Lung (tissue), 13 donors: ENCODE measurements around the gene MSI1. TPM values are rescaled to one million over a fixed set of nuclear protein-coding genes. Genes with fewer than 3 reads are reported as not detected.

ENCODE experiments used
- ATAC-seq: fragments of 200-7000 bp; cut with Tn5 transposase; one replicate; pipeline ENCODE4 v1.9.1; 2020; ENCODE audit warnings: moderate number of reproducible peaks; ENCODE audit not compliant: insufficient read depth, low FRiP score
- DNase-seq, 3 donors: peaks; one replicate each; pipeline ENCODE4 v3.0.0-alpha.2; 2013 to 2017
- H3K27ac ChIP-seq, 2 donors: one replicate each; pipeline ENCODE4 v1.5.1; 2013; ENCODE audit warnings: mild to moderate bottlenecking in 2 of 2, moderate library complexity in 2 of 2, control low read depth in 1 of 2, inconsistent platforms in 1 of 2, low read depth in 1 of 2, low read length in 1 of 2
- H3K27me3 ChIP-seq, 3 donors: one replicate each; pipeline ENCODE4 v1.5.1; 2013; ENCODE audit warnings: low read length in 2 of 3; ENCODE audit not compliant: control insufficient read depth in 3 of 3, insufficient read depth in 3 of 3
- H3K36me3 ChIP-seq, 4 donors: one replicate each; pipeline ENCODE4 v1.5.1; 2013; ENCODE audit warnings: low read length in 4 of 4, mild to moderate bottlenecking in 1 of 4, moderate library complexity in 1 of 4; ENCODE audit not compliant: control insufficient read depth in 4 of 4, insufficient read depth in 4 of 4
- H3K4me1 ChIP-seq, 5 donors: one replicate each; pipeline ENCODE4 v1.5.1; 2013; ENCODE audit warnings: low read length in 5 of 5, mild to moderate bottlenecking in 2 of 5, moderate library complexity in 1 of 5; ENCODE audit not compliant: control insufficient read depth in 5 of 5, insufficient read depth in 5 of 5
- H3K4me3 ChIP-seq: one replicate; pipeline ENCODE4 v1.5.1; 2013; ENCODE audit warnings: mild to moderate bottlenecking, control low read depth, moderate library complexity
- H3K9ac ChIP-seq, 2 donors: one replicate each; pipeline ENCODE4 v1.5.1; 2013; ENCODE audit warnings: low read length in 2 of 2, control low read depth in 1 of 2; ENCODE audit not compliant: insufficient read depth in 1 of 2
- H3K9me3 ChIP-seq, 4 donors: one replicate each; pipeline ENCODE4 v1.5.1; 2013; ENCODE audit warnings: low read length in 3 of 4, mild to moderate bottlenecking in 1 of 4, moderate library complexity in 1 of 4; ENCODE audit not compliant: control insufficient read depth in 4 of 4, insufficient read depth in 3 of 4
- WGBS, 2 donors: extraction: QIAGEN DNeasy Blood & Tissue Kit; methylation state at CpG; one replicate each; pipeline ENCODE4 v1.1.7; 2013; 5-methylcytosine and 5-hydroxymethylcytosine counted together
- polyA plus RNA-seq, 2 donors: library from polyadenylated mRNA; stranded (reverse); fragments of 200-250 nt; gene quantifications; one replicate each; pipeline ENCODE4 v1.2.1, GENCODE V29; 2013
- small RNA-seq: library from RNA; depleted of rRNA; stranded (forward); fragments of <200 nt; gene quantifications from one replicate; pipeline ENCODE3, GENCODE V24; 2014; ENCODE audit warnings: low replicate concordance
- total RNA-seq, 2 donors: library from RNA; depleted of rRNA in 1 of 2; stranded (reverse); fragments of >200 nt in 1 of 2; gene quantifications; one replicate each; pipeline ENCODE4 v1.2.1, GENCODE V29; 2014 to 2021
- TF ChIP-seq, protein P1 (sequence below): IDR thresholded peaks from 2 replicates; pipeline ENCODE4 v1.5.1; 2012; ENCODE audit warnings: mild to moderate bottlenecking; ENCODE audit errors: control extremely low read depth, extremely low read depth
- donor health status: control.
- donor health status: control.
- donor health status: Bipolar disorder and iron deficiency.
- donor health status: healthy.
- donor health status: DM: yes; HTN: yes; CAD: no.

The MSI1 gene
- total and polyA plus RNA-seq, 4 donors, result 0.18 to 3.5 (median 0.58) TPM

DNA sequence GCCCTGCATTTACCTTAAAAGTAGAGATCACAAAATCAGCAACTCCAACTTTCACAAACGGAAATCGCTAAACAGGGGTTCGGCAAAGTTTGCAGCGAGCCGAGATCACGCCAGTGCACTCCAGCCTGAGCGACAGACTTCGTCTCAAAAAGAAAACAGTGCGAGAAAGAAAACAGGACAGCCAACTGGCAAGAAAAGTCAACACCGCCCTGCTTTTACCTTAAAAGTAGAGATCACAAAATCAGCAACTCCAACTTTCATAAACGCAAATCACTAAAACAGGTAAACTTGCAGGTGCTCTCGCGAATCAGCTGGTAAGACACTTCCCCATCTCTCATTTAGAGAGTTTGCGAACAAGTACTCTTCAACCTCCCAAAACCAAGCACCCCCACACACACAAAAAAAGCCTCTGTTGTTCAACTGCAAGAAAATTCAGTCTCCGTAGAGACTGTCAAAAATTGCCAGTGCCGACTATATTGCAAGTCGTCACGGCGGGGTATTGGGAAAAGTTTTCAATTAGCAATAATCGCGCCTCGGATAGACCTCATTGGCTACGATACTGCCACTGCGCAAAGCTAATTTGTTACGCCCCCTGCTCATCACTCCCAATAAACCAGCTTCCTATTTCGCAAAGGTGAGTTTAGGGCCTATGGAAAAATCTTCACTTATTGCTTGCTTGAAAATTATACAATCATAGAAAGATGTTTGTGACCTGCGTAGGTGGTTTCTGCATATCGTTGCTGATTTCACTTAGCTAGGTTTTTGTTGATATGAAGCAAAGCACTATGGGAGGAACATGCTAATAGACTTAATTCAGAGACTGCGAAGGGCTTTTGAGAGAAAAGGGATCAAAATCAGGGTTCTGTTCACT is 76.1 kb downstream of the MSI1 start, which contains the start of gene RNU4-1:
Gene RNU4-1, minus strand, starts transcription at position 577 of the 871 bp plus-strand sequence.
- Histone ChIP-seq H3K9ac (peak within 1 kb of the TSS; percentile 98 to 100), H3K4me3 (peak within 1 kb of the TSS; percentile 45), H3K27ac (peak within 1 kb of the TSS; percentile 97 to 98), H3K27me3 (no peaks in the 10 kb centered on the region), H3K36me3 (no peaks in the 10 kb centered on the region), H3K9me3 (no peaks in the 10 kb centered on the region), H3K4me1 (peaks cover 0 to 21% (median 0%) of the 10 kb centered on the region in 5 donors)
- ATAC-seq (peak; percentile 34), DNase-seq (peak; percentile 86 to 97 (median 94))
- TF ChIP-seq, protein P1, sequence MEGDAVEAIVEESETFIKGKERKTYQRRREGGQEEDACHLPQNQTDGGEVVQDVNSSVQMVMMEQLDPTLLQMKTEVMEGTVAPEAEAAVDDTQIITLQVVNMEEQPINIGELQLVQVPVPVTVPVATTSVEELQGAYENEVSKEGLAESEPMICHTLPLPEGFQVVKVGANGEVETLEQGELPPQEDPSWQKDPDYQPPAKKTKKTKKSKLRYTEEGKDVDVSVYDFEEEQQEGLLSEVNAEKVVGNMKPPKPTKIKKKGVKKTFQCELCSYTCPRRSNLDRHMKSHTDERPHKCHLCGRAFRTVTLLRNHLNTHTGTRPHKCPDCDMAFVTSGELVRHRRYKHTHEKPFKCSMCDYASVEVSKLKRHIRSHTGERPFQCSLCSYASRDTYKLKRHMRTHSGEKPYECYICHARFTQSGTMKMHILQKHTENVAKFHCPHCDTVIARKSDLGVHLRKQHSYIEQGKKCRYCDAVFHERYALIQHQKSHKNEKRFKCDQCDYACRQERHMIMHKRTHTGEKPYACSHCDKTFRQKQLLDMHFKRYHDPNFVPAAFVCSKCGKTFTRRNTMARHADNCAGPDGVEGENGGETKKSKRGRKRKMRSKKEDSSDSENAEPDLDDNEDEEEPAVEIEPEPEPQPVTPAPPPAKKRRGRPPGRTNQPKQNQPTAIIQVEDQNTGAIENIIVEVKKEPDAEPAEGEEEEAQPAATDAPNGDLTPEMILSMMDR, result no peak
- WGBS, 2 donors, result 1% methylated on average over 29 of the region's 29 CpGs

DNA sequence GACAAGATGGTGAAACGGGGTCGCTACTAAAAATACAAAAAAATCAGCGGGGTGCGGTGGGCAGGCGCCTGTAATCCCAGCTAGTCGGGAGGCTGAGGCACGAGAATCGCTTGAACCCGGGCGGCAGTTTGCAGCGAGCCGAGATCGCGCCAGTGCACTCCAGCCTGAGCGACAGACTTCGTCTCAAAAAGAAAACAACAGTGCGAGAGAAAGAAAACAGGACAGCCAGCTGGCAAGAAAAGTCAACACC is 76.6 kb downstream of the MSI1 start:
- no peaks in the 10 kb centered on the region for H3K9me3 ChIP-seq
- H3K36me3 ChIP-seq, result no peaks in the 10 kb centered on the region
- DNase-seq (no peak), ATAC-seq (no peak)
- H3K27ac ChIP-seq, result peak overlapping the region; percentile 97 to 98
- WGBS, 2 donors, result 0 to 1% methylated on average over 17 of the region's 17 CpGs
- H3K4me3 ChIP-seq, result peak overlapping the region; percentile 45
- no peaks in the 10 kb centered on the region for H3K27me3 ChIP-seq
- peak overlapping the region; percentile 98 to 100 for H3K9ac ChIP-seq
- peaks cover 0 to 21% (median 0%) of the 10 kb centered on the region in 5 donors for H3K4me1 ChIP-seq
- TF ChIP-seq, protein P1, result no peak

Small RNA genes lying within 50 kb of the gene (small RNA-seq; reads per million reads assigned to genes)
- gene RNU4-1 (341 reads per million, percentile 99 among the genes with 10 or more reads in this experiment), gene RNU4-2 (1,037 reads per million, percentile 99 among the genes with 10 or more reads in this experiment), gene RNU6-1088P (not detected)

Other genes starting within 250 kb of the MSI1 start
- 10 to 100 TPM; 76.4 to 93.6 TPM for gene GCN1, start 174.4 kb downstream of the MSI1 start, total RNA-seq
- 10 to 100 TPM; 19.3 to 29.7 TPM for gene GCN1, start 174.4 kb downstream of the MSI1 start, polyA plus RNA-seq
- 1,000 to 10,000 TPM; 1,492 to 1,979 TPM for gene RPLP0, start 168.1 kb downstream of the MSI1 start, total RNA-seq
- gene RPLP0, start 168.1 kb downstream of the MSI1 start, polyA plus RNA-seq, result 1,000 to 10,000 TPM; 2,934 to 3,190 TPM
- 100 to 1,000 TPM in 1 of 2 donors, 10 to 100 TPM in 1; 81.1 to 117 TPM for gene PXN, start 103.4 kb downstream of the MSI1 start, total RNA-seq
- gene PXN, start 103.4 kb downstream of the MSI1 start, polyA plus RNA-seq, result 10 to 100 TPM; 81.3 to 100.0 TPM
- gene RNU4-2, start 77.3 kb downstream of the MSI1 start, total RNA-seq, result over 10,000 TPM in 1 of 2 donors, under 1 TPM in 1; under 0.01 to 10,045 TPM
- not detected for gene RNU4-2, start 77.3 kb downstream of the MSI1 start, polyA plus RNA-seq
- 1,000 to 10,000 TPM in 1 of 2 donors, under 1 TPM in 1; under 0.01 to 2,200 TPM for gene RNU4-1, start 75.9 kb downstream of the MSI1 start, total RNA-seq
- not detected for gene RNU4-1, start 75.9 kb downstream of the MSI1 start, polyA plus RNA-seq
- 1 to 10 TPM; 1.2 to 5.9 TPM for gene SIRT4, start 66.8 kb downstream of the MSI1 start, total RNA-seq
- 1 to 10 TPM in 1 of 2 donors, under 1 TPM in 1; 0.95 to 2.2 TPM for gene SIRT4, start 66.8 kb downstream of the MSI1 start, polyA plus RNA-seq
- 10 to 100 TPM in 1 of 2 donors, 1 to 10 TPM in 1; 6.5 to 33.9 TPM for gene PLA2G1B, start 41.4 kb downstream of the MSI1 start, total RNA-seq
- 100 to 1,000 TPM in 1 of 2 donors, 10 to 100 TPM in 1; 24.4 to 193 TPM for gene PLA2G1B, start 41.4 kb downstream of the MSI1 start, polyA plus RNA-seq
- 100 to 1,000 TPM; 211 to 370 TPM for gene COX6A1, start 68.9 kb upstream of the MSI1 start, total RNA-seq
- gene COX6A1, start 68.9 kb upstream of the MSI1 start, polyA plus RNA-seq, result 1,000 to 10,000 TPM in 1 of 2 donors, 100 to 1,000 TPM in 1; 679 to 1,397 TPM
- 10 to 100 TPM in 1 of 2 donors, 1 to 10 TPM in 1; 9.6 to 16.9 TPM for gene TRIAP1, start 77.2 kb upstream of the MSI1 start, total RNA-seq
- gene TRIAP1, start 77.2 kb upstream of the MSI1 start, polyA plus RNA-seq, result 10 to 100 TPM; 28.7 to 32.9 TPM
- gene GATC, start 77.3 kb upstream of the MSI1 start, total RNA-seq, result 10 to 100 TPM; 27.5 to 27.6 TPM
- gene GATC, start 77.3 kb upstream of the MSI1 start, polyA plus RNA-seq, result 10 to 100 TPM; 10.6 to 11.2 TPM
- 100 to 1,000 TPM in 1 of 2 donors, 10 to 100 TPM in 1; 100.0 to 128 TPM for gene SRSF9, start 100.6 kb upstream of the MSI1 start, total RNA-seq
- gene SRSF9, start 100.6 kb upstream of the MSI1 start, polyA plus RNA-seq, result 100 to 1,000 TPM in 1 of 2 donors, 10 to 100 TPM in 1; 76.6 to 127 TPM
- gene DYNLL1, start 126.9 kb upstream of the MSI1 start, total RNA-seq, result 100 to 1,000 TPM; 210 to 308 TPM
- 100 to 1,000 TPM; 328 to 360 TPM for gene DYNLL1, start 126.9 kb upstream of the MSI1 start, polyA plus RNA-seq
- 10 to 100 TPM; 25.1 to 28.4 TPM for gene COQ5, start 160.0 kb upstream of the MSI1 start, total RNA-seq
- gene COQ5, start 160.0 kb upstream of the MSI1 start, polyA plus RNA-seq, result 10 to 100 TPM; 21.1 to 23.7 TPM
- 100 to 1,000 TPM; 150 to 207 TPM for gene RNF10, start 165.2 kb upstream of the MSI1 start, total RNA-seq
- 100 to 1,000 TPM; 112 to 199 TPM for gene RNF10, start 165.2 kb upstream of the MSI1 start, polyA plus RNA-seq
- gene POP5, start 212.2 kb upstream of the MSI1 start, total RNA-seq, result 10 to 100 TPM; 22.1 to 42.0 TPM
- 10 to 100 TPM; 36.6 to 62.1 TPM for gene POP5, start 212.2 kb upstream of the MSI1 start, polyA plus RNA-seq